Right lobe of liver (tissue), 4 donors: ENCODE data around the gene SLC7A14.

ENCODE experiments used
- POLR2A ChIP-seq: fragments of 450-650 bp; IDR thresholded peaks from one replicate; pipeline ENCODE4 v1.6.1; 2017; ENCODE audit warnings: antibody characterized with exemption, mild to moderate bottlenecking
- TF ChIP-seq, protein P1 (sequence below), 4 donors: fragments of 200-600 bp in 3 of 4; fragments of 450-650 bp in 1 of 4; IDR thresholded peaks; one replicate each; pipeline versions ENCODE4 v1.5.1 to v1.8.0; 2016 to 2022; ENCODE audit warnings: antibody characterized with exemption in 4 of 4, mild to moderate bottlenecking in 2 of 4
- donor health status: DM: no; HTN: no; CAD: no.
- donor health status: DM: no; HTN: no; CAD: no.
- donor health status: DM: no; HTN: yes; CAD: no.

DNA sequence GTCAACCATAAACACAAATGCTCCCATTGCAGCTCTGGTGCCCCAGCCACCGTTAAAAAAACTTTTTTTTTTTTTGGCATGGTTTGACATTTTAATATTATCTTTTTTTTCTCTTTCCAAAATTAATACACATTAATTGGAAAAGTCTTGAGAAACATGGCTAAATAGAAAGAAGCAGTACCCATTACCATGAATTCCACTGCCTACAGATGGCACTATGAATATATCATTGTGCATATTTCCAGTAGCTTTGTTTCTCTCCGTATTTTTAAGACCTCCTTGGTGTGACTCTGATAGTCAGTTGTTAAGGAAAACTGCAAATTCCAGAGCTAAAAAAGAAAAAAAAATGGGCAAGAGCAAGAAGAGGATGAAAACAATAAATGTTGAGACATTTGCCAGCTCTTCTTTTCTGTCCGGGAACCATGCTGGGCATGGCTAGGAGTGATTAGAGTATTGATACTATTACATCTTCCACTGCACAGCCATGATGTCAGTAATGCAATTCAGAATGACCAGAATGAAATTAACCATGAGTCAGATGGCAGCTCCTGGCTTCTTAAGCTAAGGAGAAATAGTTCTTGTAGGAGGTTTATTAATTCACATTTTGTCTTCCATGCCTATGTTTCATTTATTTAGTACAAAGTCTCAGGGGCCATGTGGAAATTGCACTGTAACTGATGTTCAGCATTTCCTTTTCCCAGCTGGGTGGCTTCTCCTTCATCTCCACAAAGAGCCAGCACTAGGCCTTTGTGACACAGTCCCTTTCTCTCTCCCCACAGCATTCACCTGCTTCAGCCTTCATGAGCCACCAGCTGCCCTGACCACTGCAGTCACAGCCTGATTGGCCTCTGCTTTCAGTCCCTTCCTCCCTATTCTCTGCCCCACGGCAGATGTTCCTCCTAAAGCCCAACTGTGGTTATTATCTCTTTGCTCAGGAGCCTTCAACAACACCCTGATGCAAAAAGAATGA lies 31.8 kb downstream of the SLC7A14 start:
- TF ChIP-seq, protein P1, sequence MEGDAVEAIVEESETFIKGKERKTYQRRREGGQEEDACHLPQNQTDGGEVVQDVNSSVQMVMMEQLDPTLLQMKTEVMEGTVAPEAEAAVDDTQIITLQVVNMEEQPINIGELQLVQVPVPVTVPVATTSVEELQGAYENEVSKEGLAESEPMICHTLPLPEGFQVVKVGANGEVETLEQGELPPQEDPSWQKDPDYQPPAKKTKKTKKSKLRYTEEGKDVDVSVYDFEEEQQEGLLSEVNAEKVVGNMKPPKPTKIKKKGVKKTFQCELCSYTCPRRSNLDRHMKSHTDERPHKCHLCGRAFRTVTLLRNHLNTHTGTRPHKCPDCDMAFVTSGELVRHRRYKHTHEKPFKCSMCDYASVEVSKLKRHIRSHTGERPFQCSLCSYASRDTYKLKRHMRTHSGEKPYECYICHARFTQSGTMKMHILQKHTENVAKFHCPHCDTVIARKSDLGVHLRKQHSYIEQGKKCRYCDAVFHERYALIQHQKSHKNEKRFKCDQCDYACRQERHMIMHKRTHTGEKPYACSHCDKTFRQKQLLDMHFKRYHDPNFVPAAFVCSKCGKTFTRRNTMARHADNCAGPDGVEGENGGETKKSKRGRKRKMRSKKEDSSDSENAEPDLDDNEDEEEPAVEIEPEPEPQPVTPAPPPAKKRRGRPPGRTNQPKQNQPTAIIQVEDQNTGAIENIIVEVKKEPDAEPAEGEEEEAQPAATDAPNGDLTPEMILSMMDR (IDR thresholded peaks at IDR 0.05), result peak in 3 of 4 donors; percentile 22 to 27 (median 22)
- no peak for TF ChIP-seq POLR2A
